SK-N-MC (cell line): Measurements from ENCODE around the gene EEF1AKMT3.
"Not testable (repeated sequence)": the region's sequence is repeated elsewhere in the genome, so short reads cannot be mapped to it uniquely, and the experiment has no call there.

Experiments
- DNase-seq: peaks from one replicate; pipeline ENCODE4 v3.0.0-alpha.2; 2011; ENCODE audit warnings: low read depth, low spot score
- H3K27ac ChIP-seq: fragments of 200-600 bp; sonication (generic); 2 replicates; pipeline ENCODE4 v1.5.1; 2016; ENCODE audit warnings: mixed run types
- H3K36me3 ChIP-seq: fragments of 200-600 bp; sonication (generic); 2 replicates; pipeline ENCODE4 v1.6.1; 2017; ENCODE audit warnings: antibody characterized with exemption, low read length, mixed read lengths; ENCODE audit not compliant: insufficient read depth
- H3K4me3 ChIP-seq: fragments of 200-600 bp; sonication (generic); 2 replicates; pipeline ENCODE4 v1.5.1; 2016
- H3K9ac ChIP-seq: fragments of 200-600 bp; sonication (generic); 2 replicates; pipeline ENCODE4 v1.8.0; 2017; ENCODE audit warnings: mixed run types, mixed read lengths; ENCODE audit not compliant: insufficient read length
- H3K9me3 ChIP-seq: fragments of 200-600 bp; sonication (generic); 2 replicates; pipeline ENCODE4 v1.6.1; 2017; ENCODE audit warnings: low read depth, mild to moderate bottlenecking, antibody characterized with exemption, low read length, moderate library complexity, mixed read lengths
- EZH2 ChIP-seq: fragments of 200-600 bp; sonication (generic); IDR thresholded peaks from one replicate; pipeline ENCODE4 v1.6.1; 2017; ENCODE audit warnings: antibody characterized with exemption
- FOXP2 ChIP-seq: optimal IDR thresholded peaks from 2 replicates; pipeline ENCODE3; 2011; ENCODE audit warnings: mild to moderate bottlenecking, moderate library complexity; ENCODE audit not compliant: insufficient read depth; ENCODE audit errors: extremely low read length, control extremely low read depth
- POLR2AphosphoS5 ChIP-seq: IDR thresholded peaks from 2 replicates; pipeline ENCODE4 v1.6.1; 2012; ENCODE audit warnings: mild to moderate bottlenecking, low read depth, low read length, borderline replicate concordance

Gene EEF1AKMT3

DNA sequence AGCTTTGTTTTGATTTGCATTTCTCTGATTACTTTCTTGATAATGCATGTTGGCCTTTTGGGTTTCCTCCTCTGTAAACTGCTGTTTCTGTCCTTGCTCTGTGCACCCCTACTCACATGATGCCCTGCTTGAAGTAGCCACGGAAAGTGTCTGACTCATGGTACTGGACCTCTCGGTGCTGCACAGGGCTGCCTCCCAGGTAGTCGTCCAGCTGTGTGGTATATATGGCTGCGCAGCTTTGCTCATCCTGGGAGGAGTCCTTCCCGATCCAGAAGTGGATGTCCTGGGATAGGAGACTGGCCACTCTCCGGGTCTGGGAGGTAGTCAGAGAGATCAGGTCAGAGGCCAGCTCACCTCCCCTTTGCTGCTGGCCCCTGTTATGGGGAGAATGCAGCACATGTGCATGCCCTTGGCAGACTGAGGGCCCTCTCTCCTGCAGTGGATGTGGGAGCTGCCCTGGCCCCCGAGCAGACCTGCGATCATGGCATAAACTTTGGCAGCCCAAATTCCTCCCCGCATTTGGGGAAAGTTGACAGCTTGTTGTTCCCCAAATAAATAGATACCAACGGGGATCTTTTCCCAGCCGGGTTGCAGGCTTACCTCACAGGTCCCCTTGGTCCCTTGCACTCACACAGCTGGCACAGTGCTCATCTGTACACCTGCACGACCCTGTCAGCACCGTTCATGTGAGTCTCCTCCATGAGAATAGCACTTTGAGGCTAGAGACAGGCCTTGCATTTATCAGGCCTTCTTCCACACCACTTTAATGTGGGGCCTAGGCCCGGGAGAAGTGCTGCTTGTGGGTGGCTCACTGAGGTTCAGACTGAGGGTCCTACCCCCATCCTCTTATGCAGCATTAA is 40.9 kb downstream of the EEF1AKMT3 start:
- Histone ChIP-seq H3K27ac (no peak overlapping the region), H3K36me3 (no peaks in the 10 kb centered on the region), H3K4me3 (no peak overlapping the region), H3K9ac (no peak overlapping the region), H3K9me3 (no peaks in the 10 kb centered on the region)
- TF ChIP-seq POLR2AphosphoS5 (no peak), FOXP2 (no peak), EZH2 (no peak)
- no peak for DNase-seq

DNA sequence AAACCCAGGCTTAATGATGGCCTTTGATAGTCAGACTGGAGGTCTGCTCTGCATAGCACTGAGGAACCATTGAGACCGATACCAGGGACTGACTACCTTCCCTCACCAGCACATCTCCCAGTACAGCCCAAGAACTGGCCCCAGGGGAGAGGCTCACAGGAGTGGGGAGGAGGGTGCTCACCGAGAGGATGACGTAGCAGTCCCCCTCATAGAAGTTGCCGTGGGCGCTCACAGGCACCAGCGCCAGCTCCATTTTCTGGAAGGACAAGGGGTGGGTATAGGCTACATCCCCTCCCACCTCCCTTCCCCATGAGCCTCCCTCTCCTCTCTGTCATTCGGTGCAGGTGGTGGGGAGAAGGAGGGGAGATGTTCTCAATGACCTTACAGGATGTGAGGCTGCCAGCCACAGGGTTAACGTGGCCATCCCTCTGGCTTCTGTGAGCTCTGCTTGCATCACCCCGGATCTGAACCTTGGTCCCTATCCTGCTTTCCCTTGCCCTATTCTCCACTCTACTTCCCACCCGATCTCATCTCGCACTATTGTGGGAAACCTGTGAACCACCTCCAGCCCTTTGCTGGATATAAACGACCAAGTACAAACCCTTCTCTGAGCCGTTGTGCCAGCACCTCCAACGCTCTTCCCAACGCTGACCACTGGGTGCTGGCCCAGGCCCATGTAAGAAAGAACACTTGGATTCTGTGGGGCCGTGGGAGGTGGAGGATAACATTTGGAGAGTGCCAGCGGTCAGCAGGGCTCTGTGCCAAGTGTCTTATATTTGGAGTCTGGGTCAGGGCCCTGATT is 41.8 kb downstream of the EEF1AKMT3 start:
- H3K27ac ChIP-seq: no peak overlapping the region
- TF ChIP-seq EZH2: no peak
- no peak for TF ChIP-seq POLR2AphosphoS5
- no peak for TF ChIP-seq FOXP2
- H3K9ac ChIP-seq: no peak overlapping the region
- no peaks in the 10 kb centered on the region for H3K9me3 ChIP-seq
- no peaks in the 10 kb centered on the region for H3K36me3 ChIP-seq
- no peak for DNase-seq
- H3K4me3 ChIP-seq: no peak overlapping the region

GRCh38 chr12:57815177-57816000 is 43.0 kb downstream of the EEF1AKMT3 start:
- H3K9ac ChIP-seq: no peak overlapping the region
- H3K9me3 ChIP-seq: no peaks in the 10 kb centered on the region
- no peak for DNase-seq
- H3K4me3 ChIP-seq: no peak overlapping the region
- TF ChIP-seq POLR2AphosphoS5 (no peak; the same call in 1 of the 2 replicates), FOXP2 (no peak), EZH2 (no peak)
- no peak overlapping the region for H3K27ac ChIP-seq
- H3K36me3 ChIP-seq: no peaks in the 10 kb centered on the region; the same call in 1 of the 2 replicates

GRCh38 chr12:57816001-57816854 is 43.8 kb downstream of the EEF1AKMT3 start:
- Histone ChIP-seq H3K9ac (no peak overlapping the region), H3K4me3 (no peak overlapping the region), H3K27ac (no peak overlapping the region), H3K36me3 (no peaks in the 10 kb centered on the region; the same call in 1 of the 2 replicates), H3K9me3 (no peaks in the 10 kb centered on the region)
- no peak for TF ChIP-seq FOXP2
- no peak; the same call in 1 of the 2 replicates for TF ChIP-seq POLR2AphosphoS5
- no peak for TF ChIP-seq EZH2
- no peak for DNase-seq

- DNase-seq: no peak
Observed at GRCh38 chr12:57816855-57817151, 44.4 kb downstream of the EEF1AKMT3 start.

DNA sequence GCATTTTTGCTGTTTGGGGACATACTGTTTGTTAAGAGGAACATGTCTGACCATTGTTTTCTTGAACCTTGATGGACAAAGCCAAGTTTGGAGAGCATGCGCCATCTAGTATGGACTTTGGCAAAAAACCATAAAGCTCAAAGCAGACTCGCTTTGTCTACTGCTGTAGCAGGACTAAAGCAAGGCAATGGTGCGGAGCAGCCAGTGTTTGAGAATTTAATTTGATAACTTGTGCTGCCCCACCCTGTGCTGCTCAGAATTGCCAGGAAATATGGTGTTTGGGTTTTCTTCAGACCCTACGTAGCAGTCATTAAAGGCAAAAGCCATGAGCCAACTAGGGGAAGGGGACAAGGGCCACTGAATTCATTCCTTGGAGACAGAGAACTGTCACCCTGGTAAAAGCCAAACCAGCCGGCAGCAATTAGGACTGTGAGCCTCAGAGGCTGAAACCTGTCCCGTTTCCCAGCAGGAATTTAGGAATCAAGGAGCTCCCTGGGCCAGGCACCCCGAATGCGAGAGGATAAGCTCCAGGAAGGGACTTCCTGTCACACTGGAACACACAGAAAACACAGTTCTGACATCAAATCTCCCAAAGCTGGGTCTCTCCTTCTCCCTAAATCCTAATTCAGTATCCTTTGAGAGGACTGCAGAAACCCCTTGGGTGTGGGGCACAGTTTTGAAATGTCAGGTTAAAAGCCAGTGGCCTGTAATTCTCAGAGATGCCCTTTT is 45.0 kb downstream of the EEF1AKMT3 start:
- Histone ChIP-seq H3K27ac (no peak overlapping the region), H3K9ac (no peak overlapping the region), H3K4me3 (no peak overlapping the region), H3K9me3 (no peaks in the 10 kb centered on the region), H3K36me3 (peaks cover 4% of the 10 kb centered on the region; the same call in 1 of the 2 replicates)
- TF ChIP-seq EZH2 (no peak), FOXP2 (no peak), POLR2AphosphoS5 (no peak)
- DNase-seq: no peak

More at GRCh38 chr12:57816855-57817151, 44.4 kb downstream of the EEF1AKMT3 start:
- no peak overlapping the region for H3K9ac ChIP-seq
- TF ChIP-seq FOXP2 (no peak), POLR2AphosphoS5 (no peak), EZH2 (no peak)
- no peak overlapping the region for H3K4me3 ChIP-seq
- H3K36me3 ChIP-seq: no peaks in the 10 kb centered on the region; the same call in 1 of the 2 replicates
- no peaks in the 10 kb centered on the region for H3K9me3 ChIP-seq
- H3K27ac ChIP-seq: no peak overlapping the region

GRCh38 chr12:57817990-57818331 is 45.5 kb downstream of the EEF1AKMT3 start:
- DNase-seq, H3K27ac ChIP-seq, H3K9me3 ChIP-seq, H3K36me3 ChIP-seq, H3K4me3 ChIP-seq, H3K9ac ChIP-seq: not testable (repeated sequence)

DNA sequence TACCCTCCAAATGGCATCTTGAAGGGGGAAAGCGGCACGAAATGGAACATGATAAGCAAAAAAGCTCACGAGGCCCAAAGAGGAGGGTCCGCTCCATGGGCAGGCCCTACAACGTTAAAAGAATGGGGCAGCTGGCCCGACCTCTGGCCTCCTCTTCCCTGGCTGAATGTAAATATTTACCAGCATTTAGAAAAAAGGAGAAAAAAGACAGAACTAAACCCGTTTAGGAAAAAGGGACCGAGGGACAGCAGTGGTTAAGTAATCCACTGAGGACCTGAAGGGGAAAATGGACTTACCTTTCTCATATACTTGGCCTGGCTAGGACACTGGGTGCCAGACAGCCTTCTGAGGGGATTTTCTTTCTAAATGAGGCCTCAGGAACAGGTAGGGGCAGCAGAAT is 47.7 kb downstream of the EEF1AKMT3 start:
- H3K4me3 ChIP-seq, DNase-seq, H3K27ac ChIP-seq, H3K9ac ChIP-seq, H3K9me3 ChIP-seq: not testable (repeated sequence)
- H3K36me3 ChIP-seq: peaks cover 30% of the 10 kb centered on the region; the same call in 1 of the 2 replicates

DNA sequence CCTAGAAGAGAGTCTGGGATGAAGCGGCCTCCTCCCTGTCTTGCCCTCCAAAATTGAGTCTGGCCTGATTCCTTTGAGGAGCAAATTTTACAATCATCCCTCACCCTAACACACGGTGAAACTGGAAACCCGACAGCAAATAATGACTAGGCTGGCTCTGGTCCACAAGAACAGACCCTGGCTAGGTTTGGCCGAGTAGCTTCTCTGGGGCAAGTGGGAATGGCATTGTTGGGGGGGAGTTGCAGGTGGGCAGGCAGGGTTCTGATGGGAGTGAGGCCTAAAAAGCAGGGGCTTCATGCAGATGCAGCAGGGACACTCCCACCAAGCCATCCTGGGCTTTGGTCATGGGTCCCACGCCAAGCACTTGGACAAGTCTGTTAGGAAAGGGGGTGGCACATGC is 48.6 kb downstream of the EEF1AKMT3 start:
- peaks cover 37% of the 10 kb centered on the region for H3K36me3 ChIP-seq
- DNase-seq, H3K4me3 ChIP-seq, H3K27ac ChIP-seq, H3K9me3 ChIP-seq, H3K9ac ChIP-seq: not testable (repeated sequence)
